HepG2 (cell line): ENCODE data around the gene MPC1. TPM values are rescaled to one million over a fixed set of nuclear protein-coding genes. Genes with fewer than 3 reads are reported as not detected.

Experiments used
- ARID5B ChIP-seq: IDR thresholded peaks from 2 replicates; pipeline ENCODE4 v1.4.0; 2020; ENCODE audit warnings: mild to moderate bottlenecking, missing genetic modification reagents
- ATF3 ChIP-seq: sonication (generic); formaldehyde crosslinking; IDR thresholded peaks from 2 replicates; pipeline ENCODE4 v1.4.0; 2020; ENCODE audit warnings: missing genetic modification reagents
- ATM ChIP-seq: fragments of 450-650 bp; IDR thresholded peaks from 2 replicates; pipeline ENCODE4 v1.7.1; 2017; ENCODE audit warnings: mild to moderate bottlenecking, borderline replicate concordance
- CHD4 ChIP-seq: fragments of 200-600 bp; sonication (generic); IDR thresholded peaks from 2 replicates; pipeline ENCODE4 v1.7.0; 2017; ENCODE audit warnings: mild to moderate bottlenecking, low read length, borderline replicate concordance
- E2F2 ChIP-seq: sonication (generic); formaldehyde crosslinking; IDR thresholded peaks from 2 replicates; pipeline ENCODE4 v1.4.0; 2020; ENCODE audit warnings: missing genetic modification reagents, borderline replicate concordance
- FOSL1 ChIP-seq: sonication (generic); formaldehyde crosslinking; IDR thresholded peaks from 2 replicates; pipeline ENCODE4 v1.9.0; 2021; ENCODE audit warnings: missing genetic modification reagents, borderline replicate concordance
- FOXP4 ChIP-seq: sonication (generic); formaldehyde crosslinking; IDR thresholded peaks from 2 replicates; pipeline ENCODE4 v1.4.0; 2020; ENCODE audit warnings: missing genetic modification reagents
- NFRKB ChIP-seq: fragments of 450-650 bp; IDR thresholded peaks from 2 replicates; pipeline ENCODE4 v1.6.1; 2017
- NONO ChIP-seq, 2 experiments: fragments of 450-650 bp in 1 of 2; sonication (generic) in 1 of 2; formaldehyde crosslinking in 1 of 2; IDR thresholded peaks in 1 of 2; conservative IDR thresholded peaks in 1 of 2; 2 replicates each; pipeline versions ENCODE4 v1.6.1 to v1.8.0; 2017 to 2022; ENCODE audit warnings: mild to moderate bottlenecking in 1 of 2, missing genetic modification reagents in 1 of 2, moderate library complexity in 1 of 2
- RBM39 ChIP-seq: fragments of 200-400 bp; formaldehyde crosslinking; IDR thresholded peaks from one replicate; pipeline ENCODE4 v1.6.1; 2018; ENCODE audit warnings: antibody characterized with exemption, mild to moderate bottlenecking, low read depth, low read length; ENCODE audit not compliant: poor library complexity, severe bottlenecking
- RXRA ChIP-seq: sonication (generic); formaldehyde crosslinking; IDR thresholded peaks from 2 replicates; pipeline ENCODE4 v1.5.1; 2020; ENCODE audit warnings: missing genetic modification reagents
- SMAD3 ChIP-seq: sonication (generic); formaldehyde crosslinking; IDR thresholded peaks from 2 replicates; pipeline ENCODE4 v1.4.0; 2020; ENCODE audit warnings: missing genetic modification reagents
- YEATS2 ChIP-seq: sonication (generic); formaldehyde crosslinking; IDR thresholded peaks from 2 replicates; pipeline ENCODE4 v1.4.0; 2020; ENCODE audit warnings: missing genetic modification reagents, borderline replicate concordance
- ZNF251 ChIP-seq: sonication (generic); formaldehyde crosslinking; IDR thresholded peaks from 2 replicates; pipeline ENCODE4 v1.9.0; 2021; ENCODE audit warnings: mild to moderate bottlenecking, missing genetic modification reagents
- ZNF335 ChIP-seq: sonication (generic); formaldehyde crosslinking; IDR thresholded peaks from 2 replicates; pipeline ENCODE4 v1.4.0; 2020; ENCODE audit warnings: missing genetic modification reagents
- ZNF343 ChIP-seq: sonication (generic); formaldehyde crosslinking; IDR thresholded peaks from 2 replicates; pipeline ENCODE4 v1.4.0; 2020; ENCODE audit warnings: mild to moderate bottlenecking, missing genetic modification reagents
- ZNF496 ChIP-seq: sonication (generic); formaldehyde crosslinking; IDR thresholded peaks from 2 replicates; pipeline ENCODE4 v1.8.1; 2023; ENCODE audit warnings: mild to moderate bottlenecking, moderate library complexity, missing genetic modification reagents; ENCODE audit not compliant: insufficient replicate concordance
- ZNF503 ChIP-seq: sonication (generic); formaldehyde crosslinking; IDR thresholded peaks from 2 replicates; pipeline ENCODE4 v1.4.0; 2020; ENCODE audit warnings: missing genetic modification reagents
- ZSCAN21 ChIP-seq: sonication (generic); formaldehyde crosslinking; IDR thresholded peaks from 2 replicates; pipeline ENCODE4 v1.8.0; 2022; ENCODE audit warnings: mild to moderate bottlenecking, missing genetic modification reagents, moderate library complexity, borderline replicate concordance
- polyA plus RNA-seq, 8 experiments: library from polyadenylated mRNA; depleted of rRNA in 3 of 8; stranded (reverse) in 7 of 8; unstranded in 1 of 8; fragments of >200 nt; fragmentation: Illumina TruSeq in 4 of 8; extraction: Trizol in 4 of 8; gene quantifications; 2 replicates each; pipeline versions ENCODE4 v1.2.1 to v1.2.3, GENCODE V29; 2011 to 2016; ENCODE audit warnings: low read depth in 4 of 8, missing spikeins in 1 of 8, mixed read lengths in 1 of 8; ENCODE audit not compliant: insufficient read depth in 1 of 8
- total RNA-seq, 5 experiments: library from RNA; depleted of rRNA; stranded (reverse); fragments of >200 nt; fragmentation: Illumina TruSeq; extraction: Trizol; gene quantifications; 2 replicates each; pipeline ENCODE4 v1.2.3, GENCODE V29; 2016; ENCODE audit warnings: low read depth in 1 of 5

MPC1 gene
- total and polyA plus RNA-seq, 2 of the 13 experiments (the other 11 are each of a cell fraction or from before 2014, with no cell fraction given): 189 to 214 TPM

GRCh38 chr6:166342349-166343149 is 40.2 kb downstream of the MPC1 start, which contains the start of gene SFT2D1 (continued):
- TF ChIP-seq ARID5B (peak; percentile 69; the same call in 1 of the 2 replicates), E2F2 (CRISPR knock-in tag) (no peak), ATM (no peak), NONO (IDR thresholded peaks at IDR 0.05) (no peak), NONO (CRISPR knock-in tag; conservative IDR thresholded peaks at IDR 0.05) (peak; percentile 100), YEATS2 (CRISPR knock-in tag) (peak; percentile 94), RBM39 (peak; percentile 96), ATF3 (CRISPR knock-in tag) (peak; percentile 41; the same call in 1 of the 2 replicates), FOSL1 (CRISPR knock-in tag) (no peak), ZNF335 (CRISPR knock-in tag) (peak; percentile 92), CHD4 (0 out of 2 replicates have a peak, but pooled peaks have one; percentile 29), ZNF343 (CRISPR knock-in tag) (peak; percentile 79; the same call in 1 of the 2 replicates), RXRA (CRISPR knock-in tag) (peak; percentile 80; the same call in 1 of the 2 replicates), NFRKB (no peak), ZNF496 (no peak), ZNF503 (CRISPR knock-in tag) (peak; percentile 77; the same call in 1 of the 2 replicates), ZSCAN21 (CRISPR knock-in tag) (peak; percentile 86; the same call in 1 of the 2 replicates), FOXP4 (CRISPR knock-in tag) (no peak), ZNF251 (no peak), SMAD3 (peak; percentile 51; the same call in 1 of the 2 replicates)
